Stimulated activated CD4-positive, alpha-beta T cell treated with anti-CD3 and anti-CD28 coated beads, Interleukin-1b, Interleukin-23, amount 100 ng/mL, for 48 hours (primary cell): Measurements from ENCODE around the gene MIAT.

Source experiments
- DNase-seq: peaks from one replicate; pipeline ENCODE4 v3.0.0-alpha.2; 2020

MIAT gene

DNA sequence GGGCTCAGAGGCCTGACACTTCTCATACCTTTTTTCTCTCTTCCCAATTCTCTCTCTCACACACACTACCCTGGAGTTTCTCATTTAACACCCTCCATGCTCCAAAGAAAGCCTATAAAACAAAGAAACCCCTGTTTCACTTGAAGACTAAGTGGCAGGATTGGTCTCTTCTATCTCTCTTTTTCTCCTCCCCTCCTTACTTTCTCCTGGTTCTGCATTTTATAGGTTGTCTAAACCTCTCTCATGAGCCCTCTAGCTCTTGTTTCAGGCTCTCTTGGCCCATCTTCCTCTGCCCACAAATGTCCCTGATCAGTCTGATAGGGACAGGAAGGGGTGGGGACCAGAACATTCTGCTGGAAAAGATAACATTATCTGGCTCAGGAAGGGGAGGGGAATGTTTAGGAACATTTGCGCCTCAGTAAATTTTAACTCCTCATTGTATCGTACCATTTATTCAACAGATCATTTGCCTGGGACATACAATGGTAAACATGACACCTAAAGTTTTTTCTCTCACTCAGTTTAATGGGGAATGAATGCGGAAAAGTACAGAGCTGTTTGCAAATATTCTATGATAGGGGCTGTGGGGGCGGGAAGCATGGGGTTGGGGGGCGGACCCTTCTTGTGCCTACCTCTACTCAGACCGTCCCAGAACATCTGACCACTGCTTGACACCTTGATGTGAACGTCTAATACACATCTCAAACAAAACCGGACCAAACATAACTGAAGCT is 24.8 kb upstream of the MIAT start:
- no peak for DNase-seq

DNA sequence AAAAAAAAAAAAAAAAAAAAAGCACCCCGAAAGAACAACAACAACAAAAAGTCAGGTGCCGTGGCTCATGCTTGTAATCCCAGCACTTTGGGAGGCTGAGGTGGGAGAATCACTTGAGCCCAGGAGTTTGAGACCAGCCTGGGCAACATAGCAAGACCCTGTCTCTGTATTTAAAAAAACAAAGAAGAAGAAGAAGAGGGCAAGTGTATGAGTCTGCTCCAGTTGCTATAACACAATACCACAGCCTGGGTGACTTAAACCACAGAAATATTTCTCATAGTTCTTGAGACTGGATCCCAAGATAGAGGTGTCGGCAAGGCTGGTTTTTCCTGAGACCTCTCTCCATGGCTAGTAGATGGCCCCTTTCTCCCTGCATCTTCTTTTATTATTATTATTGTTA is 23.2 kb upstream of the MIAT start:
- no peak for DNase-seq

DNA sequence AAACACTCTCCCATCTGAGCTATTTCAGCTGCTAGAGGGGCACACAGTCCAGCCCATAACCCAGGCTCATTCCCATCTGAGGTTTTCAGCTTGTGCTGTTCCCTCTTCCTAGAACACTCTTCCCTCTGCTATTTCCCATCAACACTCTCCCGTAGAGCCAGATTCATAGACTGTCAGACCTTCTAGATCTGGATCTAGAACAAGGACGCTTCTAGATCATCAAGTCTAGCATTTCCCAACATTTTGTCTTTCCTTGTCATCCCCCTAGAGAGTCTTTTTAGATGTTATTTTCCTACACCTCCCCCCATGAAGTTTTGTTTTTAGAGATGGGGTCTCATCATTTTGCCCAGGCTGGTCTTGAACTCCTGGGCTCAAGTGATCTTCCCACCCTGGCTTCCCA is 22.3 kb upstream of the MIAT start:
- no peak for DNase-seq

DNA sequence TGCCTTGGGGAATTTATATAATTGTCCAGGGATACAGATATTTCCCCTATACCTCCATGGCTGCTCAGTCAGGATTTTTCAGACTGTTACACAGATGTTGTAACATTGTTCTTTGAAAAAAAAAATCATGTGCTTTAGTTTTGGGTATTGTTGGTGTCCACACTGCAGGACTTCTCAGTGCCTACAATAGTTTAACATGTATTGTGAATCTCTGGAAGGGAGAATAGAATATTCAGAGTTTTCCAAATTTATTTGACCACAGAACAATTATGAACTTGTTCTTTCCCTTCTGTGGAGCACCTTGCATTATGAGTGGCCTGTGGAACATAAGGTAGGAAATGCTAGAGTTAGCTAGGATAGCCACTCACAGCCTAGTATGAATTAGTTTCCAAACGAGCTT is 21.1 kb upstream of the MIAT start:
- no peak for DNase-seq

- DNase-seq, result peak; percentile 86
Measured at GRCh38 chr22:26642465-26643417, 14.6 kb upstream of the MIAT start.

DNA sequence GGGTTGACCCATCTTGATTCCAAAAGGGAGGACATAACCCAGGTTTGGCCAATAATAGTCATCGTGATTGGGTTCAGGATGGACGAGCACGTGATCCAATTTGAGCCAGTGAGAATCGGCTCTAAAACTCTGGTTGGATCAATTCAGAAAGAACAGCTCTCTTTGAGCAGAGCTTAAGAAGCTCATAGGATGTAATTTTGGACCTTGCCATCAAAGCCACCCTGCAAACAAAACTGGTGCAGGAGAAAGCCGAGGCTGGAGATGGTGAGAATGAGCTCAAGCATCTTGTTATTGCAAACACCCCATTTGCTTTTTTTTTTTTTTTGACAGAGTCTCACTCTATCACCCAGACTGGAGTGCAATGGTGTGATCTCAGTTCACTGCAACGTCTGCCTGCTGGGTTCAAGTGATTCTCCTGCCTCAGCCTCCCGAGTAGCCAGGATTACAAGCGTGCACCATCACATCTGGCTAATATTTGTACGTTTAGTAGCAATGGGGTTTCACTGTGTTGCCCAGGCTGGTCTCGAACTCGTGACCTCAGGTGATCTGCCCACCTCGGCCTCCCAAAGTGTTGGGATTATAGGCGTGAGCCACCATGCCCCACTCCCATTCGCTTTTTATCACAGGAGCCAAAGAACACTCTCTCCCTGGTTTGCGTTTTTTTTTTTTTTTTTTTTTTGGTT is 13.8 kb upstream of the MIAT start:
- DNase-seq, result no peak

GRCh38 chr22:26646158-26646557 is 11.2 kb upstream of the MIAT start:
- DNase-seq, result no peak

DNA sequence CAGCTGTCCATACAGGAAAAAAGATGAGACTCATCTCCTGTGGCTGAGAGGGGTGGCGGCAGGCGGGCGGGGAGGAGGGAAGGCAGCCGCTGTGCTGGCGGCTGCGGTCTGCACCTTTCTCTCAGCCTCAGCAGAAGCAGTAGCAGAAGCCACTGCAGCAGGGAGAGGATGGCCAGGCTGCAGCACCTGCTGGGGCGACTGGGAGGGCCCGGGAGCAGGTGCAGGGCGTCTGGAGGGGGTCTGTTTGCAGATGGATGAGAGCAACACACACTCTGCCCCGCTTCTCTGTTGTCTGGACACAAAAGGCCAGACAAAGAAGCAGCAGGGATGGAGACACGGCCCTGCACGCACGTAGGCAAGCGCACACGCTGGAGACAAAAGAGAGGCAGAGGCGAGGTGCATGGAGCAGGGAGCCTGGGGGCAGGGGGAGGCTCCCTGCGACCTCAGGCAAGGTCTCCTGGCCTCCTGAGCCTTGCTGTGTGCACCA is 9.3 kb upstream of the MIAT start:
- peak; percentile 27 for DNase-seq

DNA sequence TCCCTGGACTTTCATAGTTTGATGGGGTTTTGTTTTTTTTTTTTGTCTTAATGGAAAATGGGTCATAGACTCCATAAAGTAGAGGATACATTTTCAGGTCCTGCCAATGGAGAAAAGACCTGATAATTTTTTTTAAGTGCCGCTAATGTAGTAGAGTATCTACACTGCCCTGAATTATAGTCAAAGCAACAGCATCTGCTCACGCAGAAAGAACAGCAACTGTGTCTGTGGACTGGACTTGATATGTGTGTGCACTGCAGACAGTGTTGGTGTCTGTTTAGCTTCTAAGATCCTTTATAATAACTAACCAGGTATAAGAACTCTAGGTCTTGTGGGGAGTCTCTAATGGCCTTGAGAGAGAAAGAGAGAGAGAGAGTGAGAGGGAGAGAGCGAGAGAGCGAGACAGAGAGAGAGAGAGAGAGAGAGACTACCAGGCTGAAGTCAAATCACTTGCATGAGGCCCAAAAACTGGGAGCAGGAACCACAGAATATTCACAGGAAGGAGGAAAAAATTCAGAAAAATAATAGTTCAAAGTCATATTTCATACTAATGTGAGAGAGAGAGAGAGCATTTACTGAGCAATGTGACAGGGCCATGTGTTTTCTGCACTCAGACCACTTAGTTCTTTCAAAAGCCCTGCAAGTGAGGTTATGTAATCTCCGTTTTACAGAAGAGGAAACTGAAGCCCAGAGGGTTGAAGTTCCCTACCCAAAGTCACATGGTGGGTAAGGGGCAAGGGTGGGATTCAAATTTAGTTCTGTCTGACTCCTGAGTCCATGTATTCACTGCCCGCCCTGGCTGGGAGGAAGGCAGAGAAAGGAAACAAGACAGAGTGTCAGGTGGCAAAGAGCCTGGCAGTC is 8.6 kb upstream of the MIAT start:
- no peak for DNase-seq

GRCh38 chr22:26650722-26651421 is 6.5 kb upstream of the MIAT start:
- no peak for DNase-seq

DNA sequence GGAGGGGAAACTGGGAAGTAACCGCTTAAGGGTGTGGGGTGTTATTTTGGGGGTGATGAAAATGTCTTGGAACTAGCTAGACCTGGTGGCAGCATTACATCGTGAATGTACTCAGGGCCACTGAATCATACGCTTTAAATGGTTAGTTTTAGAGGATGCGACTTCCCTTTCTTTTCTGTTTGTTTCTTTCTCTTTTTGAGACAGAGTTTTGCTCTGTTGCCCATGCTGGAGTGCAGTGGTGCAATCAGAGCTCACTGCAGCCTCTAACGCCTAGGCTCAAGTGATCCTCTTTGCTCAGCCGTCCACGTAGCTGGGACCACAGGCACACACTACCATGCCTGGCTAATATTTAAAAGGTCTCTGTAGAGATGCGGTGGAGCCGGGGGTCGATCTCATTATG is 5.6 kb upstream of the MIAT start:
- DNase-seq, result no peak

GRCh38 chr22:26658161-26658560 is 773 bp downstream of the MIAT start:
- DNase-seq, result no peak

GRCh38 chr22:26658671-26659478 is 1.5 kb downstream of the MIAT start:
- peak; percentile 88 for DNase-seq

GRCh38 chr22:26660356-26660755 is 3.0 kb downstream of the MIAT start:
- no peak for DNase-seq

- DNase-seq, result no peak
Measured at GRCh38 chr22:26660961-26661578, 3.7 kb downstream of the MIAT start.

DNA sequence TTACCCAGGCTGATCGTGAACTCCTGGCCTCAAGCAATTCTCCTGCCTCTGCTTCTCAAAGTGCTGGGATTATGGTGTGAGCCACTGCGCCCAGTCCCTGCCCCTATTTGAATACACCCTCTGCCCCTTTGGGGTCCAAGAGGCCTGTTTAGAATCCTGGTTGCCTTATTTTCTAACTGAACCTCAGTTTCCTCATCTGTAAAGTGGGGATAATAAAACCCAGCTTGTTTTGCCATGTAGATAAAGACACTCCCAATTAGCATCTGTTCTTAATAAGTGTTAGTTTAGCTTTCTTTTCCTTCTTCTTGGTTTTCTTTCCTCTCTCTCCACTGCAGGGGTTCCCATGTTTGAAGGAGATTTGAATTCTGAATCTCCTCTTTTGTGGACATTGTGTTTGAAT is 4.8 kb downstream of the MIAT start:
- no peak for DNase-seq

GRCh38 chr22:26663374-26663923 is 6.1 kb downstream of the MIAT start:
- DNase-seq, result no peak

- no peak for DNase-seq
Measured at GRCh38 chr22:26665813-26666231, 8.4 kb downstream of the MIAT start.

GRCh38 chr22:26667140-26667539 is 9.8 kb downstream of the MIAT start:
- DNase-seq, result no peak

GRCh38 chr22:26669060-26669481 is 11.7 kb downstream of the MIAT start:
- no peak for DNase-seq
